ENCODE measurements around the gene ACSS2.
"Not testable (repeated sequence)": the region's sequence is repeated elsewhere in the genome, so short reads cannot be mapped to it uniquely, and the experiment has no call there.

ACSS2 gene

DNA sequence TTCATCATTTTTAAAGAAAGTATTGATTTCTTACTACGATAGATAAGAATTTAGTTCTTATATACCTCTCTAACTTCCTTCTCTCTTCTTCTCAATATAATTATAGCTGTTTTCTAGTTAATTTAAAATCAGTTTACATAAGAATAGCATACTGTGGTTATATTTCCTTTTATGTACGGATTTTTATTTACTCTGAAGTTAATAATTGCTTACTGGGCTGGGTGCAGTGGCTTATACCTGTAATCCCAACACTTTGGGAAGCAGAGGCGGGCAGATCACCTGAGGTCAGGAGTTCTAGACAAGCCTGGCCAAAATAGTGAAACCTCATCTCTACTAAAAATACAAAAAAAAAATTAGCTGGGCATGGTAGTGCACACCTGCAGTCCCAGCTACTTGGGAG lies 9.7 kb downstream of the ACSS2 start:
- Histone ChIP-seq H3K27me3 (no peaks in the 10 kb centered on the region), H4K20me1 (no peaks in the 10 kb centered on the region), H3K9ac (no peak overlapping the region), H3K4me3 (no peak overlapping the region), H3K4me1 (peaks cover 13% of the 10 kb centered on the region), H3K27ac (no peak overlapping the region), H3K4me2 (no peak overlapping the region), H3K36me3 (peaks cover 42% of the 10 kb centered on the region), H3K9me3 (no peaks in the 10 kb centered on the region)
- TF ChIP-seq Cebpa-rat (IDR thresholded peaks at IDR 0.05) = no peak

DNA sequence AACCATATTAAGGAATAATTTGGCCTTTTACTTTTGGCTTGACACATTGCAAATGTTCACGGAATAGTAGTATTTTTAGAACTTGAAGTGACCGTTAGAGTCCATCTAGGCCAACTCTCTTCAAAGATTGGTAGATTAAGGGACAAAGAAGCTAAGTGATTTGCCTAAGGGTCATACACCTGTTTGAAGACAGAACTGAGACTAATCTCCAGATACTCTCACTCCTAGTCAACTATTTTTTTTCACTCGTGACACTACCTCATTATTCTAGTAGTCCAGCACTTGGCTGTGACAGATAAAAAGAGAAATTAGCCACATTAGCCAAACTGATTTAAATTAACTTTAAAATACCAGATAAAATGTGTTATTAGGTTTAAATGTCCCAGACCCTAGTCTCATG lies 10.6 kb downstream of the ACSS2 start:
- Histone ChIP-seq H3K36me3 (peaks cover 41% of the 10 kb centered on the region), H3K4me3 (no peak overlapping the region), H4K20me1 (no peaks in the 10 kb centered on the region), H3K4me1 (peaks cover 13% of the 10 kb centered on the region), H3K27ac (no peak overlapping the region), H3K27me3 (no peaks in the 10 kb centered on the region), H3K9me3 (no peaks in the 10 kb centered on the region), H3K4me2 (no peak overlapping the region), H3K9ac (no peak overlapping the region)
- TF ChIP-seq Cebpa-rat (IDR thresholded peaks at IDR 0.05) = no peak

DNA sequence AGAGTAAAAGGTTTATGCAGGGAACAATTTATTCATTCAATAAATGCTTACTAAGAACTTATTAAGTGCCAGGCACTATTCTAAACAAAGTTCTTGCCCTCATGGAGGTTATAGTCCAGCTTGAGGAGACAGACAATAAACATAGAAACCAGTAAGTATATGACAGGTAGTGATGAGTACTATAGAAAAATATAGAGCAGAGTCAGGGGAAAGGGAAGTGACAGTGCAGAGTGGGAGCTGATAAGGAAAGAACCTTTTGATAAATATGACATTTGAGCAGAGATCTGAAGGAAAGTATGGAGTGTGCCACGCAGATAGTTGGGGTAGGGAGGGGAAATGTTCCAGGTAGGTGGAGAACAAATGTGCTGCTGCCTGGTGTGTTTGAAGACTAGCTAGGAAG lies 12.1 kb downstream of the ACSS2 start:
- Histone ChIP-seq H3K27me3 (no peaks in the 10 kb centered on the region), H3K4me2 (peak overlapping the region; percentile 45), H3K36me3 (peaks cover 27% of the 10 kb centered on the region), H3K4me3 (no peak overlapping the region), H3K27ac (no peak overlapping the region), H3K9me3 (no peaks in the 10 kb centered on the region), H3K9ac (no peak overlapping the region), H3K4me1 (peaks cover 13% of the 10 kb centered on the region), H4K20me1 (no peaks in the 10 kb centered on the region)
- TF ChIP-seq Cebpa-rat (IDR thresholded peaks at IDR 0.05) = no peak

DNA sequence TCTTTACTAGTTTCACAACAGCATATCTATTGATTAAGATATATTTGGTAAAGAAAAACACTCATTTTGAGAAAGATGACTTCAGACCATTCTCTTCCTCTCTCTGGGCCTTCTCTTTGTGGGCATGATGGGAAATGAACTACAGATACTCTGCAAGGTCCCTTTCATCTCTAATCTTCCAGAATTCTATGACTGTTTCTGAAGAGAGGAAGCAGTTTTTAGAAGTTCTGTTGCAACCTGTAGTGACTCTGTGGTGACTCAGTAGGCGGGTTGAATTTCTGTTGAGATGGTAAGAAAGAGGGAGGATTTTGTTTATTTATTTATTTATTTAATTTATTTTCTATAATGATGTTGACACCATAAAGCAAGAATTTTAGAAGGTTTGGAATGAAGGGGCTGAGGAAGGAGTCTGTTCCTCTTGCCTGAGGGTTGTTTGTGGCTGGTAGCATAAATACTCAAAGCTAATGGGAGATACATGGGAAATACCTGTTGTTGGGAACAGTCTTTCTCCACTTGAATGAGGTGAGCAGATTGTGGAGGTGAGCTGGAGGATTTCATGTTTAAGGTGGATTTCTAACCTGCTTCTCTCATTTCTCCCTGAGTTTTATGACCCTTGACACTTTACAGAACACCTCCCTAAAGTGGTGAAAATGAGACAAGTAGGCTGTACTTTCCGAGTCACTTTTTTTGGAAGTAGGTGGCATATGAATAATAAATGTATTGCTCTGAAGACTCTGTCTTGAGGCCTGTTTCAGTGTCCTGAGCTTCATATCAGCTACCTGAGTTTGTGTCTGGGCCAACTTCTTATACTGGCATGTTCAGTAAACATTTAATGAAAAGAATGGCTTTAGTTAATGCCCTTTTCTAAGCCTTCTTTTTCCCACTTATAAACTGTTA lies 15.0 kb downstream of the ACSS2 start:
- no peak overlapping the region for H3K9ac ChIP-seq

DNA sequence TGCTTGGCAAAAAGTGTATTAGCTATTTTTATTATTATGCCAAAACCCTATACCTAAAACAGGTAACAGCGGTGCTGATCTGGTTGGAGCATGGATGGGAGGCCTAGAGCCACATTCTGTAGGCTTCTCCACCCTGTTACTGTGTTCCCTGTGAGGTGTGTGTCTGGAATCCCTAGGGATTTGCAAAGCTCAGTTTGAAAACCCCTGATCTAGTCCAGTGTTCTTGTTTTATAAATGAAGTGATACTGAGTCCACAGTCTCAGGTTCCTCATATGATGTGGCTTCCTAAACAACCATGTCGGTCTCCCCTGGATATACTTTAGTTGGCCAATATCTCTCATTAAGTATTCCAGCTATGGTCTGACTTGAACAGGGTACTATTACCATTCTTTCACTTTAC lies 16.3 kb downstream of the ACSS2 start:
- Histone ChIP-seq H3K9ac (no peak overlapping the region), H3K27ac (no peak overlapping the region), H3K4me3 (no peak overlapping the region), H3K4me2 (no peak overlapping the region), H3K27me3 (no peaks in the 10 kb centered on the region), H3K9me3 (no peaks in the 10 kb centered on the region), H3K4me1 (peaks cover 13% of the 10 kb centered on the region), H4K20me1 (no peaks in the 10 kb centered on the region), H3K36me3 (0 out of 2 replicates have a peak, but pooled peaks cover 10% of the 10 kb centered on the region)
- no peak for TF ChIP-seq Cebpa-rat (IDR thresholded peaks at IDR 0.05)

More for the DNA sequence above, 15.0 kb downstream of the ACSS2 start:
- Histone ChIP-seq H4K20me1 (no peaks in the 10 kb centered on the region), H3K27ac (no peak overlapping the region), H3K4me1 (peaks cover 13% of the 10 kb centered on the region), H3K4me2 (no peak overlapping the region), H3K4me3 (no peak overlapping the region), H3K36me3 (0 out of 2 replicates have a peak, but pooled peaks cover 10% of the 10 kb centered on the region), H3K9me3 (no peaks in the 10 kb centered on the region), H3K27me3 (no peaks in the 10 kb centered on the region)
- no peak for TF ChIP-seq Cebpa-rat (IDR thresholded peaks at IDR 0.05)

DNA sequence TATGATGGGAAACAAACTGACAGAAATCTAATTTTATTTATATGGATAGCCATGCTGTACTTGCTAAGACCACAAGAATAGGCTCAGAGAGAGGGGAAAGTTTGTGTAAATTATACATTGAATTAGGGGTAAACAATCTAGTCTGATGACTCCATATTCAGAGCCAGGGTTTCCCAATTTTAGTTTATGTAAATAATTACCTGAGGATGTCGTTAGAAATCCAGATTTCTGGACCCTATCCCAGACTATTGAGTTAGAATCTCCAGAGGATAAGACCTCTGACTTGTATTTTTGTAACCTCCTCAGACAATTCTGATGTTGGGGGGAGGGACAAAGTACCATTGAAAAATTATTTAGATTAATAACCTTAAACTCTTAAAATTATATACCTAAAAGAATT lies 18.3 kb downstream of the ACSS2 start:
- no peak for TF ChIP-seq Cebpa-rat (IDR thresholded peaks at IDR 0.05)
- Histone ChIP-seq H3K9me3 (0 out of 2 replicates have a peak, but pooled peaks cover 3% of the 10 kb centered on the region), H3K27me3 (no peaks in the 10 kb centered on the region), H3K4me1 (no peaks in the 10 kb centered on the region), H4K20me1 (no peaks in the 10 kb centered on the region), H3K9ac (no peak overlapping the region), H3K27ac (no peak overlapping the region), H3K4me3 (no peak overlapping the region), H3K4me2 (no peak overlapping the region), H3K36me3 (0 out of 2 replicates have a peak, but pooled peaks cover 9% of the 10 kb centered on the region)

DNA sequence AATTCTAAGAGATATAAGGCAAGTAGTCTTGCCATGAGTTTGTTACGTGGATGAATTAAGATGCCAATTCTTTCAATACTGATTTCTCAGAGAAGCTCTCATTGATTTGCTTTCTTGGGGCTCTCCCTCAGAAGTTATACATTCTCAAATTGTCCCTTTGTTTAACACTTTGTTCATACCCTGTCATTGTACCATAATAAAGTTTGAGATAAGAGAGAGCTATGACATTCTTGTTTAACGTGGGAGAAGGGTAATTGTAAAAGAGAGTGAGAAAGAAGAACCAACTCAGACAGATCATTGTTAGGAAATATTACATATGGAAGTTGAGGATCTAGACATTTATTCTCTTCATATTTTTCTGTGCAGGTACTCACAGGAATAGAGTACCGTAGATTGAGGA lies 19.1 kb downstream of the ACSS2 start:
- Histone ChIP-seq H3K4me3 (no peak overlapping the region), H3K27ac (no peak overlapping the region), H3K4me2 (no peak overlapping the region), H3K9me3 (peaks cover 7% of the 10 kb centered on the region; the same call in 1 of the 2 replicates), H3K4me1 (no peaks in the 10 kb centered on the region), H3K36me3 (0 out of 2 replicates have a peak, but pooled peaks cover 4% of the 10 kb centered on the region), H4K20me1 (no peaks in the 10 kb centered on the region), H3K27me3 (no peaks in the 10 kb centered on the region), H3K9ac (no peak overlapping the region)
- no peak for TF ChIP-seq Cebpa-rat (IDR thresholded peaks at IDR 0.05)

DNA sequence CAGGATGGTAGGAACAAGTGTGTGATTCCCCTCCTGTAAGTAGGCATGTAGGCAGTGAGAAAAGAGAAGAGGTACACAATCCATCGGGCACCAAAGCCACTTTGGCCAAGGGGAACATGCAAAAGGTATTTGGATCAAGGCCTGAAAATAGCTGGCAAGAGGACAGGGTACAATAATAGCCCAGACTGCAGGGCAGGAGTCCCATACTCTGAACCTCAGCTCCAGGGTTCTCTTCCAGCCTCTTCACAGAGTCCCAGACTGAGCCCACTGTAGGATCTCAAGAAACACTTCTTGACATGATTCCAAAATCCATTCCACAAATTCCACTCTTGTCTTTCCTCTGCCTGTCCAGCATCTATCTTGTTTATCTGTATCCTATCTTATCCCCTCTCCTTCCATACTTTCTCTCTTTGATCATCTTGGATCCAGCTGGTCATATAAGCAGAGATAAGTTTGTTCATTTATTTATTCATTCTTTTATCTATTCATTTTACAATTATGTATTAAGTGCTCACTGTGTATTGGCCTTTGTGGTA lies 19.7 kb downstream of the ACSS2 start:
- Histone ChIP-seq H3K4me2 (no peak overlapping the region), H3K27ac (no peak overlapping the region), H3K9me3 (peaks cover 7% of the 10 kb centered on the region; the same call in 1 of the 2 replicates), H3K9ac (no peak overlapping the region), H3K27me3 (no peaks in the 10 kb centered on the region), H3K4me1 (no peaks in the 10 kb centered on the region), H4K20me1 (no peaks in the 10 kb centered on the region), H3K36me3 (0 out of 2 replicates have a peak, but pooled peaks cover 4% of the 10 kb centered on the region), H3K4me3 (no peak overlapping the region)
- TF ChIP-seq Cebpa-rat (IDR thresholded peaks at IDR 0.05) = no peak

DNA sequence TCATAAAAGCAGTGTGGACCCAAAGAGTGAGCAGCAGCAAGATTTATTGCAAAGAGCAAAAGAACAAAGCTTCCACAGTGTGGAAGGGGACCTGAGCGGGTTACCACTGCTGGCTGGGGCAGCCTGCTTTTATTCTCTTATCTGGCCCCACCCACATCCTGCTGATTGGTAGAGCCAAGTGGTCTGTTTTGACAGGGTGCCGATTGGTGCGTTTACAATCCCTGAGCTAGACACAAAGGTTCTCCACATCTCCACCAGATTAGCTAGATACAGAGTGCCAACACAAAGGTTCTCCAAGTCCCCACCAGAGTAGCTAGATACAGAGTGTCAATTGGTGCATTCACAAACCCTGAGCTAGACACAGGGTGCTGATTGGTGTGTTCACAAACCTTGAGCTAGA lies 21.7 kb downstream of the ACSS2 start:
- H3K27ac ChIP-seq, H3K27me3 ChIP-seq, H4K20me1 ChIP-seq, H3K9ac ChIP-seq, H3K36me3 ChIP-seq, H3K4me2 ChIP-seq, H3K4me1 ChIP-seq, H3K9me3 ChIP-seq, H3K4me3 ChIP-seq: not testable (repeated sequence)

DNA sequence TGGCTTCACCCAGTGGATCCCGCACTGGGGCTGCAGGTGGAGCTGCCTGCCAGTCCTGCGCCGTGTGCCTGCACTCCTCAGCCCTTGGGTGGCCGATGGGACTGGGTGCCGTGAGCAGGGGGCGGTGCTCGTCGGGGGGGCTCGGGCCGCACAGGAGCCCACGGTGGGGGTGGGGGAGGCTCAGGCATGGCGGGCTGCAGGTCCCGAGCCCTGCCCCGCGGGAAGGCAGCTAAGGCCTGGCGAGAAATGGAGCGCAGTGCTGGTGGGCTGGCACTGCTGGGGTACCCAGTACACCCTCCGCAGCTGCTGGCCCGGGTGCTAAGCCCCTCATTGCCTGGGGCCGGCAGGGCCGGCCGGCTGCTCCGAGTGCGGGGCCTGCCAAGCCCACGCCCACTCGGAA lies 22.3 kb downstream of the ACSS2 start:
- H3K4me3 ChIP-seq, H3K27me3 ChIP-seq, H3K9me3 ChIP-seq, H3K4me1 ChIP-seq, H4K20me1 ChIP-seq, H3K4me2 ChIP-seq, H3K36me3 ChIP-seq, H3K27ac ChIP-seq, H3K9ac ChIP-seq: not testable (repeated sequence)
